ENCODE data around the gene OR56B1. TPM values are rescaled to one million over a fixed set of nuclear protein-coding genes. Genes with fewer than 3 reads are reported as not detected.
"Not testable (repeated sequence)": the region's sequence is repeated elsewhere in the genome, so short reads cannot be mapped to it uniquely, and the experiment has no call there.

Gene OR56B1
- total RNA-seq, 4 donors from 2014 or later, result not detected

DNA sequence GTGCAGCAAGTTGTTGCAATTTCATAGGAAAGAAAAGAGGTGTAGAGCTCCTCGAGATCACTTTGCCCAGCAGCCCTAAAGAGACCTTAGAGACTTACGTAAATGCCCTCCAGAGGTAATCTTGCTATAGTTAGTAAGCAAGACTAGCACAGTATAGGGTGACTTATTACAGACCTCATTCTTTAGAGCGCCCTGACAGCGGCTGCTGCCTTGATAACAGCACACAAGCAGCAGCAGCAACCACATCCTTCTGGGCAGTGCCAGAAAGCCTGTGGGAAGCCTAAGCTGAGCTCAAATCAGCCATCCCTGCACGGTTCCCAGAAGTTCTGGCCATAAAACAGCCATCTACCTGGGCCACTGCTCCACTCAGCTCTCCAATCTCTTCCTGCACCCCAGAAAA is 22.6 kb upstream of the OR56B1 start:
- Histone ChIP-seq H3K36me3 (peaks cover 0 to 17% (median 1%) of the 10 kb centered on the region in 3 donors), H3K27me3 (no peaks in the 10 kb centered on the region), H3K9me3 (no peaks in the 10 kb centered on the region), H3K4me3 (no peak overlapping the region), H3K27ac (no peak overlapping the region), H3K4me1 (no peaks in the 10 kb centered on the region)
- TF ChIP-seq POLR2A (IDR thresholded peaks at IDR 0.05), result no peak
- TF ChIP-seq, protein P1, sequence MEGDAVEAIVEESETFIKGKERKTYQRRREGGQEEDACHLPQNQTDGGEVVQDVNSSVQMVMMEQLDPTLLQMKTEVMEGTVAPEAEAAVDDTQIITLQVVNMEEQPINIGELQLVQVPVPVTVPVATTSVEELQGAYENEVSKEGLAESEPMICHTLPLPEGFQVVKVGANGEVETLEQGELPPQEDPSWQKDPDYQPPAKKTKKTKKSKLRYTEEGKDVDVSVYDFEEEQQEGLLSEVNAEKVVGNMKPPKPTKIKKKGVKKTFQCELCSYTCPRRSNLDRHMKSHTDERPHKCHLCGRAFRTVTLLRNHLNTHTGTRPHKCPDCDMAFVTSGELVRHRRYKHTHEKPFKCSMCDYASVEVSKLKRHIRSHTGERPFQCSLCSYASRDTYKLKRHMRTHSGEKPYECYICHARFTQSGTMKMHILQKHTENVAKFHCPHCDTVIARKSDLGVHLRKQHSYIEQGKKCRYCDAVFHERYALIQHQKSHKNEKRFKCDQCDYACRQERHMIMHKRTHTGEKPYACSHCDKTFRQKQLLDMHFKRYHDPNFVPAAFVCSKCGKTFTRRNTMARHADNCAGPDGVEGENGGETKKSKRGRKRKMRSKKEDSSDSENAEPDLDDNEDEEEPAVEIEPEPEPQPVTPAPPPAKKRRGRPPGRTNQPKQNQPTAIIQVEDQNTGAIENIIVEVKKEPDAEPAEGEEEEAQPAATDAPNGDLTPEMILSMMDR (IDR thresholded peaks at IDR 0.05), result no peak
- no peak for DNase-seq
- intact Hi-C loops (cut with DNase I), result no loop called here
- WGBS, 2 donors, result 65 to 77% methylated on average over 5 of the region's 5 CpGs

DNA sequence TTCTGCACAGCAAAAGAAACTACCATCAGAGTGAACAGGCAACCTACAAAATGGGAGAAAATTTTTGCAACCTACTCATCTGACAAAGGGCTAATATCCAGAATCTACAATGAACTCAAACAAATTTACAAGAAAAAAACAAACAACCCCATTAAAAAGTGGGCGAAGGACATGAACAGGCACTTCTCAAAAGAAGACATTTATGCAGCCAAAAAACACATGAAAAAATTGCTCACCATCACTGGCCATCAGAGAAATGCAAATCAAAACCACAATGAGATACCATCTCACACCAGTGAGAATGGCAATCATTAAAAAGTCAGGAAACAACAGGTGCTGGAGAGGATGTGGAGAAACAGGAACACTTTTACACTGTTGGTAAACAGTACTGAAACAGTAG is 19.7 kb upstream of the OR56B1 start:
- 63 to 75% methylated on average over 1 of the region's 1 CpG for WGBS, 2 donors
- not testable (repeated sequence) for DNase-seq

DNA sequence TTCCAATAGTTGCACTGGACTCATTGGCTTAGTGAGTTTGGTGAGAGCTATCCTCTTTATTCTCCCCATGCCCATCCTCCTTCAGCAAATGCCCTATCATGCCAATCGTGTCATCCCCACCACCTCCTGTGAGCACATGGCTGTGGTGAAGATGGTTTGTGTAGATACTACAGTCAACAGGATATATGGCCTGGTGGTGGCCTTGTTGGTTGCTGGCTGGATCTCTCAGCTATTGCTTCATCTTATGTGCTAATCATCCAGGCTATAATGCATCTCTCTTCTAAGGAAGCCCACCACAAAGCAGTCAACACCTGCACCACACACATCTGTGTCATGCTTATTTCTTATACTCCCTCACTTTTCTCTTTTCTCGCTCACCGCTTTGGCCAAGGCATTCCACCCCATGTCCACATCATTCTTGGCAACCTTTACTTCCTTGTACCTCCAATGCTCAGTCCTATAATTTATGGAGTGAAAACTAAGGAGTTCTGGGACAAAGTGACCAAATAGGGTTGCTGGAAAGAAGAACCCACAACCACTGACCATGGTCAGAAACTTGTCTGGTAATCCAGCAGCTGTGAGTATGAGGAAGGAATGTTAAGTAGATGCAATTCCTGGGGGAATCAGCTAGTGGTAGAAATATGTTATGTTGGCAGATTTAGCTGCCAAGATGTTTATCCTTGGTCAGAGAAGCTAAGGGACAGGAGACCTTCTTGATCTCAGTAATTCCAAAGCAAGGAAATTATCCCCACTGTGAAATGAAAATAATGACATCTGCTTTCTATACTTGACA is 16.3 kb upstream of the OR56B1 start:
- no peak for DNase-seq
- no peaks in the 10 kb centered on the region for H3K9me3 ChIP-seq
- intact Hi-C loops (cut with DNase I), result no loop called here
- 95 to 97% methylated on average over 3 of the region's 3 CpGs for WGBS, 2 donors
- H3K27ac ChIP-seq, result no peak overlapping the region
- H3K4me3 ChIP-seq, result no peak overlapping the region
- no peaks in the 10 kb centered on the region for H3K36me3 ChIP-seq
- no peaks in the 10 kb centered on the region for H3K4me1 ChIP-seq
- TF ChIP-seq, protein P1 (IDR thresholded peaks at IDR 0.05), result no peak
- TF ChIP-seq POLR2A (IDR thresholded peaks at IDR 0.05), result no peak
- H3K27me3 ChIP-seq, result no peaks in the 10 kb centered on the region

More for the DNA sequence above, 19.7 kb upstream of the OR56B1 start:
- H3K9me3 ChIP-seq; H3K27me3 ChIP-seq; intact Hi-C loops (cut with DNase I); H3K36me3 ChIP-seq; H3K27ac ChIP-seq; H3K4me1 ChIP-seq; H3K4me3 ChIP-seq: not testable (repeated sequence)

DNA sequence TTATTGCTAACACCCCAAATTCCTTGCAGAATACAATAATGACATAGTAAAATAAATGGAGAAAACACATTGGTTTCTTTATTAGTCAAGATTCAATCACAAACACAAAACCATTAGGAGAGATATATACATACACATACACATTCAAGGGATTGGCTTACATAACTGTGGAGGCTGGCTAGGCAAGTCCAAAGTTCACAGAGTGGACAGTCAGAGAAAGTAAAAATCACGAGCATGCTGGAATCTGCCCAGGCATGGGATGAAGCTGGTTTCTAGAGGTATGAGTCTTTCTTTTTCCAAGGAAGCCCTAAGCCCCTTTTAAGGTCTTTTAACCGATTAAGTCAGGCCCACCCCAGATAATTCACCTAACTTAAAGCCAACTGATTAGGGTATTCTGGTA is 13.6 kb upstream of the OR56B1 start:
- intact Hi-C loops (cut with DNase I), result no loop called here
- H3K4me3 ChIP-seq, result no peak overlapping the region
- H3K27ac ChIP-seq, result no peak overlapping the region
- no peaks in the 10 kb centered on the region for H3K9me3 ChIP-seq
- WGBS, 2 donors, result 56 to 64% methylated on average over 2 of the region's 2 CpGs
- no peak for DNase-seq
- no peaks in the 10 kb centered on the region for H3K36me3 ChIP-seq
- H3K4me1 ChIP-seq, result no peaks in the 10 kb centered on the region
- H3K27me3 ChIP-seq, result no peaks in the 10 kb centered on the region
- TF ChIP-seq, protein P1 (IDR thresholded peaks at IDR 0.05), result no peak
- TF ChIP-seq POLR2A (IDR thresholded peaks at IDR 0.05), result no peak

DNA sequence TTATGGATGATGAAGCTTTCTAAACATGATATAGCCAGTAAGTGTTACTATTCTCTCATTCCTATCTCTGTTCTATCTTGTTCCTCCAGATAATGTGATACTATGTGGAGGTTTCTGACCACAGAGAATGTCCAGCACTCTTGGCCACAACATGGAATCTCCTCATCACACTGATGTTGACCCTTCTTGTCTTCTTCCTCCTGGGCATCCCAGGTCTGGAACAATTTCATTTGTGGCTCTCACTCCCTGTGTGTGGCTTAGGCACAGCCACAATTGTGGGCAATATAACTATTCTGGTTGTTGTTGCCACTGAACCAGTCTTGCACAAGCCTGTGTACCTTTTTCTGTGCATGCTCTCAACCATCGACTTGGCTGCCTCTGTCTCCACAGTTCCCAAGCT is 9.9 kb upstream of the OR56B1 start:
- Histone ChIP-seq H3K27me3 (no peaks in the 10 kb centered on the region), H3K36me3 (no peaks in the 10 kb centered on the region), H3K9me3 (no peaks in the 10 kb centered on the region), H3K27ac (no peak overlapping the region), H3K4me1 (no peaks in the 10 kb centered on the region), H3K4me3 (no peak overlapping the region)
- TF ChIP-seq POLR2A (IDR thresholded peaks at IDR 0.05), result no peak
- TF ChIP-seq, protein P1 (IDR thresholded peaks at IDR 0.05), result no peak
- intact Hi-C loops (cut with DNase I), result no loop called here
- WGBS, 2 donors, result 80 to 83% methylated on average over 1 of the region's 1 CpG
- DNase-seq, result no peak
